Measurements from ENCODE around the gene CPT1C.

CPT1C gene

GRCh38 chr19:49662011-49662410 lies 28.9 kb upstream of the CPT1C start:
- no peak overlapping the region for H3K4me3 ChIP-seq (ENCODE audit: low read depth, low read length)
- no peak for DNase-seq (ENCODE audit: low read depth)
- TF ChIP-seq CTCF (IDR thresholded peaks at IDR 0.05; ENCODE audit: insufficient read depth, low read depth, low read length, missing control alignments), result no peak

- H3K4me3 ChIP-seq (ENCODE audit: low read depth, low read length), result no peak overlapping the region; the same call in 1 of the 2 replicates
- no peak for DNase-seq (ENCODE audit: low read depth)
- TF ChIP-seq CTCF (IDR thresholded peaks at IDR 0.05; ENCODE audit: insufficient read depth, low read depth, low read length, missing control alignments), result no peak
Observed at GRCh38 chr19:49663224-49663623, 27.7 kb upstream of the CPT1C start.

- peak; percentile 0 for TF ChIP-seq CTCF (IDR thresholded peaks at IDR 0.05; ENCODE audit: insufficient read depth, low read depth, low read length, missing control alignments)
- peak; percentile 84 for DNase-seq (ENCODE audit: low read depth)
- H3K4me3 ChIP-seq (ENCODE audit: low read depth, low read length), result peak overlapping the region; percentile 57
Observed at GRCh38 chr19:49664171-49665035, 26.5 kb upstream of the CPT1C start.

- no peak for DNase-seq (ENCODE audit: low read depth)
- peak overlapping the region; percentile 57 for H3K4me3 ChIP-seq (ENCODE audit: low read depth, low read length)
- no peak for TF ChIP-seq CTCF (IDR thresholded peaks at IDR 0.05; ENCODE audit: insufficient read depth, low read depth, low read length, missing control alignments)
Observed at GRCh38 chr19:49665036-49665350, 25.9 kb upstream of the CPT1C start.

GRCh38 chr19:49665351-49666119 lies 25.4 kb upstream of the CPT1C start, which contains the start of the genes BCL2L12 and IRF3:
Gene BCL2L12 (plus strand): TSS chr19:49665933. CDS start chr19:49666693, 760 bp downstream.
Gene IRF3 (minus strand): TSS chr19:49665857. CDS start chr19:49664838, 1,019 bp downstream.
- DNase-seq (ENCODE audit: low read depth), result peak; percentile 98
- TF ChIP-seq CTCF (IDR thresholded peaks at IDR 0.05; ENCODE audit: insufficient read depth, low read depth, low read length, missing control alignments), result no peak
- peak within 1 kb of the TSS; percentile 57 for H3K4me3 ChIP-seq (ENCODE audit: low read depth, low read length)

- no peak for DNase-seq (ENCODE audit: low read depth)
- no peak for TF ChIP-seq CTCF (IDR thresholded peaks at IDR 0.05; ENCODE audit: insufficient read depth, low read depth, low read length, missing control alignments)
- peak overlapping the region; percentile 57 for H3K4me3 ChIP-seq (ENCODE audit: low read depth, low read length)
Observed at GRCh38 chr19:49666120-49666444, 24.8 kb upstream of the CPT1C start.
